Hematopoietic multipotent progenitor cell treated with erythropoietin and hydrocortisone succinate and interleukin-3 and kit ligand, for 8 days (in vitro differentiated cells): ENCODE results near the gene MYO1D.
A peak's percentile ranks its signal among the peaks of the same experiment; 100 is the strongest.
"Not testable (repeated sequence)": the region's sequence is repeated elsewhere in the genome, so short reads cannot be mapped to it uniquely, and the experiment has no call there.

Experiments
- DNase-seq: peaks from one replicate; pipeline ENCODE4 v3.0.0-alpha.2; 2015

MYO1D gene

GRCh38 chr17:32876417-32877163 is at the start of gene MYO1D:
MYO1D (minus strand) TSS chr17:32877124; CDS start chr17:32876872, 252 bp downstream.
- peak; percentile 46 for DNase-seq

DNA sequence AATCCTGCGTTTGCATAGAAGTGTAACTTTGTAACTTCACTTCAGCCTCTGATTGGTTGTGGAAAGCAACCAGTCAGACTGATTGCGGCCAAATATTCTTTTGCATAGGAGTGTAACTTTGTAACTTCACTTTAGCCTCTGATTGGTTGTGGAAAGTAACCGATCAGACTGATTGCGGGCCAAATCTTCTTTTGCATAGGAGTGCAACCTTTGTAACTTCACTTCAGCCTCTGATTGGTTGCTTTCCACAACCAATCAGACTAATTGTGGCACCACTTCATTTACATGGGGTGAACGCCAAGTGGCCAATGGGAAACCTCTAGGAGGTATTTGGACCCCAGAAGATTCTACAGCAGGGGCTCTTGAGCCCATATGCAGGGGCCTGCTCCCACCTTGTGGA is 49.3 kb upstream of the MYO1D start:
- DNase-seq = no peak

DNA sequence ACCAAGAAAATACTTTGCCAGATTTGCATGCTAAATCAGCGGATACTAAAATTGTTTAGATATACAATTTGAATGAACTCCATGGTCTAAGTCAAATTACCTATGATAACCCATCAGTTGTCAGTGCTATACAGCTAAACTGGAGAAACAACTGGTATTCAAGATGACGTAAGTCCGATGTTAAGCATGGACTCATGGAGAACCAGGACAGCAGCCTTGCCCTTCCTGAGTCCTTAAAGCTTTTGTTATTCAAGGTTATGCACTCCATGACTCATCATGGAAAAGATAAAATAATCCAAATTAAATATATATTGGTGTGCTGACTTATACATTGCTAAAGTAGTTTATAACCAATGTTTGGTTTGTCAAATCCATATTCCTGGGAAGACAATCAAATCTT is 47.0 kb upstream of the MYO1D start:
- DNase-seq = not testable (repeated sequence)

DNA sequence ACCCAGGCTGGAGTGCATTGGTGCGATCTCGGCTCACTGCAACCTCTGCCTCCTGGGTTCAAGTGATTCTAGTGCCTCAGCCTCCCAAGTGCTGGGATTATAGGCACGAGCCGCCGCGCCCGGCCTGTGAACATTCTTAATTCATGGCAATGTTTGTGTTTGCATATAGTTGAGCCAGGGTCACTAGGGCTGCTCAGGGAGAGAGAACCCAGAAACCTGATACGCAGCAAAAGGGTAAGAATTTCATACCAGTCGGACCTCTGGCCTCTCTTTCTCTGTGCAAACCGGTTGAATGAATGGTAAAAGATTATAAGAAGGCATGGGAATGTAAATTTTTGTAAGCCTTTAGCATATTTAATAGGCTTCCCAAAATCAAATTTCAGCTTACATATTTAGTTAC is 44.1 kb upstream of the MYO1D start:
- no peak for DNase-seq

GRCh38 chr17:32920293-32920692 is 43.4 kb upstream of the MYO1D start:
- no peak for DNase-seq

- not testable (repeated sequence) for DNase-seq
These were observed 43.0 kb upstream of the MYO1D start for GRCh38 chr17:32919876-32920275.

- DNase-seq = no peak
These were observed 40.9 kb upstream of the MYO1D start for GRCh38 chr17:32917842-32918241.

GRCh38 chr17:32917081-32917480 is 40.2 kb upstream of the MYO1D start:
- DNase-seq = no peak

- DNase-seq = no peak
These were observed 39.2 kb upstream of the MYO1D start for GRCh38 chr17:32916134-32916533.

GRCh38 chr17:32915245-32915644 is 38.3 kb upstream of the MYO1D start:
- DNase-seq = peak; percentile 57

DNA sequence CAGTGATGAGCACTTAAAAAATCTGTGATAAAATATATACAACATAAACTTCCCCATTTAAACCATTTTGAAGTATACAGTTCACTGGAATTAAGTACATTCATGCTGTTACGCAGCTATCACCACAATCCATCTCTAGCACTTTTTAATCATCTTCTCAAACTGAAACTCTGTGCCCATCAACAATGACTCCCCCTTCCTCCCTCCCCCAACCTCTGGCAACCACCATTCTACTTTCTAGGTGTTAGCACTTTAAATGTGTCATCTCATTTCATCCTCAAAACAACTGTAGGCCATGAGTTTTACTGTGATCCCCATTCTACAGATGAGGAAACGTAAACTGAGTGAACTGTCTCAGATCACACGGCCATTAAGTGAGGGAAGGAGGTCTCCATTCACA is 37.3 kb upstream of the MYO1D start:
- no peak for DNase-seq

GRCh38 chr17:32913593-32913992 is 36.7 kb upstream of the MYO1D start:
- DNase-seq = no peak

DNA sequence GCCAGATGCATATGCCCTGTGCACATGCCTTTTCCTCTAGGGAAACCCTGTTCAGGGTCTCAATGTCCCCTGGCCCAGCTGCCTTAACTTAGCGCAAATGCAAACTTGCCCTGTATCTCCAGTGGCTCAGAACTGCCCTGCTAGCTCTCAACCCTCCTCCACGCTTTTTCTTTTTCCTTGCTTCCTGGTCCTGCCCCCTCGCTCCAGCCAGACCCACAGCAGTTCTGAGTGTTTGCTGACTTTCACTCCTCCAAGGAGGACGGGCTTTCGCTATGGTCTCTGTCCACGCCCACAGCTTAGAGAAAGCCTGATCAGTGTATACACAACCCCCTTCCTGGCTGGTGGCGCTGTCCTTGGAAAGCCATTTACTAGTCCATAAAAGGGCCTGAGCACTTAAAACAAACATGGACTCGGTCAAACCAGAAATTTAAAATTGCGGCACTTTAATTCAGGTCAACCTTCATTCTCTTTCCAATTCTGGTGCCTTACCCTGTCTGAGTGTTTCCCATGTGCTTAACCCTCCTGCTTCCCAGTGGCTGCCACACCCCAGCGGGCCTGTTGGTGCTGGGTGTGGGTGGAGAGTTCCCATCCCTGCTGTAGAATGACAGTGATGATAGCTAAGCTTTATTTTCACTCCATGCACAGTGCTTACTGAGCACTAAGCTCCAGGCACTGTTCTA is 35.4 kb upstream of the MYO1D start:
- no peak for DNase-seq

DNA sequence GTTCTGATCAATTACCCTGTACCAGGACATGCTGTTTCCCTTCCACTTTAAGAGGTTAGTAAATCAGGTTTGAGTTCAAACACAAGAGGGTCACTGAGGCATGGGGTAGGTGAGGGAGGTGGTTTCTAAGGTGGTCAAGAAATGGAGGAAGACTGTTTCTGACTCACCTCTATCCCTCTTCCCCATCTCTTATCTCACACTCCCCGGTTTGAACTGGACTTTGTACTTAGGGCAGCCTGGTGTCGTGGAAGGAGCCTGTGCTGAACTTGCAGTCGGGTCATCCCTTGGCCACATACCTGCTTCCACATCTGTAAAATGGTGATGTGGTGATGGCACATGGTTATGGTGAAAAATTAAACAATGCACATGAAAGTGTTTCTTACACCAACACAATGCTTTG is 33.8 kb upstream of the MYO1D start:
- DNase-seq = no peak

GRCh38 chr17:32909787-32910369 is 33.0 kb upstream of the MYO1D start:
- DNase-seq = peak; percentile 93

DNA sequence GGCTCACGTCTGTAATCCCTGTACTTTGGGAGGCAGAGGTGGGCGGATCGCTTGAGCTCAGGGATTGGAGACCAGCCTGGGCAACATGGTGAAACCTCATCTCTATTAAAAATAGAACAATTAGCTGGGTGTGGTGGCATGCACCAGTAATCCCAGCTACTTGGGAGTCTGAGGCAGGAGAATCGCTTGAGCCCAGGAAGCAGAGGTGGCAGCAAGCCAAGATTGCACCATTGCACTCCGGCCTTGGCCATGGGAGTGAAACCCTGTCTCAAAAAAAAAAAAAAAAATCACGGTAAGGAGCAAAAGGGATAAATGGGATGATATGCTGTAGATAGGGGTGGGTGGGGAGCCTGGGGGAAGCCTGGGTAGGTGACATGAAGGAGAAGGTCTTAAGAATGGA is 30.7 kb upstream of the MYO1D start:
- no peak for DNase-seq

DNA sequence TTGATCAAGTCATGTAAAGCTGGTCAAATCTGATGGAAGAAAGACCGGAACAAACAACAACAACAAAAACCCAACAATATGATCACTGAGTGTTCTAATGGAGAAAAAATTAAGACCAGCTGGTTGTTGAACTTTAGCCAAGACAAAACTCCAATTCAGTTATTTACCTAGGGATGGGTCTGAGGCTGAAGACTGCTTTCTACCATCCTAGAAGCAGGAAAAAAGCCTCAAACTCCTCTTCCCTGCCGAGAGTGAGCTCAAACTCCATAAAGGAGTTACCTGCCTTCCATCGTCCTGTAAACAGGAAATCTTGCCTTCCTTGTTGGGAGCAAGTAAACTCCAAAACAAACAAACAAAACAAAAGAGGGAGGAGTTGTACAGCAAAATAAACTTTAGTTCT is 28.0 kb upstream of the MYO1D start:
- no peak for DNase-seq

- no peak for DNase-seq
These were observed 27.1 kb upstream of the MYO1D start for GRCh38 chr17:32903774-32904673.

GRCh38 chr17:32901743-32902142 is 24.8 kb upstream of the MYO1D start:
- no peak for DNase-seq

DNA sequence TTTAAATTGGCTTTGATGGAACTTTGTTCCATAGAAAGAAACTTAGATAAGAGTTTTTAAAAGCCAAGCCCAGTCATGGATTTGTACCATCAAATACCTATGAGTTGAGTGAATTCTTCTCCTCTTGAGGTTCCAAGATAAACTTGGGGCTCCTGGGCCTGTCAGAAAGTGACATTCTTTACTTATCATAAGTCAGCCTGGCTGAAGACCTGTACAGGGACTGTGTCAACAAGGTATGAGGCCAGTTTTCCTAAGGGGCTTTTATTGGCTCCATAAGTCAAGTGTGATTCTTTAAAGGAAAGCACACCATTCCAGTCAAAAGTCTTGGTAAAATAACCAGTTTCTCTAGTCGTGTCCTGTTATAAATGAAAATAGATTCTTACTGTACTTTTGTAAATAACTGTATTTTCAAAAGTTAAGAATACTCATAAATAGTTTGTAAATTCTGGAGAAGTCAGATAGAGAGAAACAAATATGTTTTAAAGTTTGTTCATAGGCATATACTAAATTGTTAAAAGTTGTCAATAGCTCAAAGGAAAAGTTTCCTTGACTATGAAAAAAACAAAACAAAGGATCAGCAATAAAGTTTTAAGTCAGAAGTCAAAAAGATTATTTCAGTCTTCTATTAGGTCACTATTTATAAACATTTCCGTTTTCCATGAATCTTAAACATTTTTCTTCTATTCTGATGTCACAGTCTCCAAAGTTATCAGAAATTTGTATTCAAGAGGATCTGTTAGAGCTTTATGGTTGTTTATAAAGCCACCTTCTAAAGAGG is 22.5 kb upstream of the MYO1D start:
- no peak for DNase-seq

DNA sequence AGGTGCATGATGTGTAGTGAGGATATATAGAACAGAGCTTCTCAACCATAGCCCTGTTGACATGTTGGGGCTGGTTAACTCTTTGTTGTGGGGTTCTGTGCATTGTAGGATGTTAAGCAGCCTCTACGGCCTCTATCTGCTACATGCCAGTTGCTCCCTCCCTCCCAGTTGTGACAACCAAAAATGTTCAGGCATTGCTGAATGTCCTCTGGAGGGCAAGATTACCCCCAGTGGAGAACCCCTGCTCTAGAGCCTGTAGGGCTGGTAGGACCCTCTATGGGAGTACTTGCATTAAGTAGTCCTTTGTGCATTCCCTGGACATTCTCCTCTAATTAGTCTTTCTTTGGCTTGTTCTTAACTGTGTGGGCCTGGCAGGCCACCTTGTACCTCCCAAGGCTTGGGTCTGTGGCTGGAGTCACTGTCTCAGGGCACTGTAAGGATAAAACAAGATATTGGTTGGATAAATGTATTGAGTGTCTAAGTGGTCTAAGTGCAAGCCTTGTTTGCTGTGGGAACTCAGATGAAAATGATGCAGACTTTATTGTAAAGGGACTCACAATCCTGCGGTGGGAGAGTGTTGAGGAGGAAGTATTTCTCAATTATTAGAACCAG is 19.8 kb upstream of the MYO1D start:
- DNase-seq = peak; percentile 60

DNA sequence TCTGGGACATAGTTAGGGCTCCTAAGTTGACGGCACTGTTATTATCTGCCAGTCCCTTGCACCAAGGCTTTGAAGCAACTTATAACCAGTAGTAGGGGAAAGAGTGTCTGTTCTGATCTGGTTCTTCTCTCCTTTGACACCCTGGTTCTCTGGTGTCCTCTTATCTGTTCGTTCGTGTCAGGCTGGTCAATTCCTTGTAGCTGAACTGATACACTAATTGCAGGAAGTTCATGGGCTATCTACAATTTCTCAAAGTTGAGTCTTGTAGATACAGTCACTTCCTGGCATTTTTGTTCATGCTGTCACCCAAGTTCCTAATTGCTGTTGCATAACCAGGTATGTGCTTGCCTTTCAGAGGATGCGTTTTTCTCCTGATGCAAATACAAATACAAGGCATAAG is 17.3 kb upstream of the MYO1D start:
- peak; percentile 81 for DNase-seq
